ENCODE results near the gene ZNF3.

GRCh38 chr7:100126931-100127865, 45.7 kb upstream of the ZNF3 start, which contains the start of gene MBLAC1:
- TF ChIP-seq, protein P1, sequence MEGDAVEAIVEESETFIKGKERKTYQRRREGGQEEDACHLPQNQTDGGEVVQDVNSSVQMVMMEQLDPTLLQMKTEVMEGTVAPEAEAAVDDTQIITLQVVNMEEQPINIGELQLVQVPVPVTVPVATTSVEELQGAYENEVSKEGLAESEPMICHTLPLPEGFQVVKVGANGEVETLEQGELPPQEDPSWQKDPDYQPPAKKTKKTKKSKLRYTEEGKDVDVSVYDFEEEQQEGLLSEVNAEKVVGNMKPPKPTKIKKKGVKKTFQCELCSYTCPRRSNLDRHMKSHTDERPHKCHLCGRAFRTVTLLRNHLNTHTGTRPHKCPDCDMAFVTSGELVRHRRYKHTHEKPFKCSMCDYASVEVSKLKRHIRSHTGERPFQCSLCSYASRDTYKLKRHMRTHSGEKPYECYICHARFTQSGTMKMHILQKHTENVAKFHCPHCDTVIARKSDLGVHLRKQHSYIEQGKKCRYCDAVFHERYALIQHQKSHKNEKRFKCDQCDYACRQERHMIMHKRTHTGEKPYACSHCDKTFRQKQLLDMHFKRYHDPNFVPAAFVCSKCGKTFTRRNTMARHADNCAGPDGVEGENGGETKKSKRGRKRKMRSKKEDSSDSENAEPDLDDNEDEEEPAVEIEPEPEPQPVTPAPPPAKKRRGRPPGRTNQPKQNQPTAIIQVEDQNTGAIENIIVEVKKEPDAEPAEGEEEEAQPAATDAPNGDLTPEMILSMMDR (IDR thresholded peaks at IDR 0.05; ENCODE audit: low read depth, low read length): no peak
- TF ChIP-seq EZH2phosphoT487 (IDR thresholded peaks at IDR 0.05; ENCODE audit: low read depth): no peak

All from OCI-LY3 (cell line).